HepG2 (cell line): ENCODE measurements around the gene ZNF800. TPM values are rescaled to one million over a fixed set of nuclear protein-coding genes. Genes with fewer than 3 reads are reported as not detected.
A peak's percentile ranks its signal among the peaks of the same experiment; 100 is the strongest.

Source experiments
- ARID3A ChIP-seq: IDR thresholded peaks from 2 replicates; pipeline ENCODE4 v1.6.1; 2012; ENCODE audit warnings: low read depth, low read length, improper control_type of control experiment
- FOXC1 ChIP-seq: sonication (generic); formaldehyde crosslinking; IDR thresholded peaks from 2 replicates; pipeline ENCODE4 v1.8.0; 2022; ENCODE audit warnings: mild to moderate bottlenecking, missing genetic modification reagents, borderline replicate concordance
- GLMP ChIP-seq: sonication (generic); formaldehyde crosslinking; IDR thresholded peaks from 2 replicates; pipeline ENCODE4 v1.9.0; 2021; ENCODE audit warnings: missing genetic modification reagents, mild to moderate bottlenecking, borderline replicate concordance
- GZF1 ChIP-seq: sonication (generic); formaldehyde crosslinking; IDR thresholded peaks from 2 replicates; pipeline ENCODE4 v1.5.1; 2020; ENCODE audit warnings: mild to moderate bottlenecking, missing genetic modification reagents
- HHEX ChIP-seq: IDR thresholded peaks from 2 replicates; pipeline ENCODE4 v1.6.1; 2016; ENCODE audit warnings: control low read depth
- KLF9 ChIP-seq: IDR thresholded peaks from 2 replicates; pipeline ENCODE4 v1.6.1; 2016; ENCODE audit warnings: low read depth
- PATZ1 ChIP-seq: sonication (generic); formaldehyde crosslinking; IDR thresholded peaks from 2 replicates; pipeline ENCODE4 v1.4.0; 2020; ENCODE audit warnings: missing genetic modification reagents
- PAWR ChIP-seq: sonication (generic); formaldehyde crosslinking; IDR thresholded peaks from 2 replicates; pipeline ENCODE4 v1.4.0; 2020; ENCODE audit warnings: missing genetic modification reagents, mild to moderate bottlenecking, borderline replicate concordance
- PRMT3 ChIP-seq: sonication (generic); formaldehyde crosslinking; IDR thresholded peaks from 2 replicates; pipeline ENCODE4 v1.8.1; 2022; ENCODE audit warnings: low read depth, mild to moderate bottlenecking, moderate library complexity, missing genetic modification reagents, borderline replicate concordance
- SRY ChIP-seq: sonication (generic); formaldehyde crosslinking; IDR thresholded peaks from 2 replicates; pipeline ENCODE4 v1.8.0; 2022; ENCODE audit warnings: mild to moderate bottlenecking, missing genetic modification reagents
- ZBTB7A ChIP-seq: sonication (generic); formaldehyde crosslinking; IDR thresholded peaks from 2 replicates; pipeline ENCODE4 v1.8.0; 2022; ENCODE audit warnings: mild to moderate bottlenecking, missing genetic modification reagents
- ZNF17 ChIP-seq: sonication (generic); formaldehyde crosslinking; IDR thresholded peaks from 2 replicates; pipeline ENCODE4 v1.5.0; 2020; ENCODE audit warnings: mild to moderate bottlenecking, missing genetic modification reagents
- ZNF207 ChIP-seq: fragments of 450-650 bp; IDR thresholded peaks from 2 replicates; pipeline ENCODE4 v1.6.1; 2016; ENCODE audit warnings: antibody characterized with exemption, borderline replicate concordance
- ZNF235 ChIP-seq: sonication (generic); formaldehyde crosslinking; IDR thresholded peaks from 2 replicates; pipeline ENCODE4 v1.8.1; 2023; ENCODE audit warnings: mild to moderate bottlenecking, missing genetic modification reagents, borderline replicate concordance
- ZNF260 ChIP-seq: sonication (generic); formaldehyde crosslinking; IDR thresholded peaks from 2 replicates; pipeline ENCODE4 v1.4.0; 2020; ENCODE audit warnings: missing genetic modification reagents, low read depth, mild to moderate bottlenecking, borderline replicate concordance
- ZNF280B ChIP-seq: sonication (generic); formaldehyde crosslinking; IDR thresholded peaks from 2 replicates; pipeline ENCODE4 v1.5.0; 2020; ENCODE audit warnings: missing genetic modification reagents, mild to moderate bottlenecking, borderline replicate concordance
- ZNF317 ChIP-seq: sonication (generic); formaldehyde crosslinking; IDR thresholded peaks from 2 replicates; pipeline ENCODE4 v1.5.0; 2020; ENCODE audit warnings: mild to moderate bottlenecking, missing genetic modification reagents
- ZNF331 ChIP-seq: sonication (generic); formaldehyde crosslinking; IDR thresholded peaks from 2 replicates; pipeline ENCODE4 v1.4.0; 2020; ENCODE audit warnings: missing genetic modification reagents
- ZNF446 ChIP-seq: sonication (generic); formaldehyde crosslinking; IDR thresholded peaks from 2 replicates; pipeline ENCODE4 v1.5.0; 2020; ENCODE audit warnings: mild to moderate bottlenecking, missing genetic modification reagents
- ZNF501 ChIP-seq: sonication (generic); formaldehyde crosslinking; IDR thresholded peaks from 2 replicates; pipeline ENCODE4 v1.5.1; 2020; ENCODE audit warnings: mild to moderate bottlenecking, moderate library complexity, missing genetic modification reagents
- ZNF792 ChIP-seq: IDR thresholded peaks from 2 replicates; pipeline ENCODE4 v1.6.1; 2016
- ZNF850 ChIP-seq: sonication (generic); formaldehyde crosslinking; conservative IDR thresholded peaks from 2 replicates; pipeline ENCODE4 v1.9.0; 2021; ENCODE audit warnings: mild to moderate bottlenecking, missing genetic modification reagents
- polyA plus RNA-seq, 8 experiments: library from polyadenylated mRNA; depleted of rRNA in 3 of 8; stranded (reverse) in 7 of 8; unstranded in 1 of 8; fragments of >200 nt; fragmentation: Illumina TruSeq in 4 of 8; extraction: Trizol in 4 of 8; gene quantifications; 2 replicates each; pipeline versions ENCODE4 v1.2.1 to v1.2.3, GENCODE V29; 2011 to 2016; ENCODE audit warnings: low read depth in 4 of 8, missing spikeins in 1 of 8, mixed read lengths in 1 of 8; ENCODE audit not compliant: insufficient read depth in 1 of 8
- total RNA-seq, 5 experiments: library from RNA; depleted of rRNA; stranded (reverse); fragments of >200 nt; fragmentation: Illumina TruSeq; extraction: Trizol; gene quantifications; 2 replicates each; pipeline ENCODE4 v1.2.3, GENCODE V29; 2016; ENCODE audit warnings: low read depth in 1 of 5
- TF ChIP-seq, protein P1 (sequence below): sonication (generic); formaldehyde crosslinking; IDR thresholded peaks from 2 replicates; pipeline ENCODE4 v1.4.0; 2020; ENCODE audit warnings: mild to moderate bottlenecking, low read depth, missing genetic modification reagents

The ZNF800 gene
- total and polyA plus RNA-seq, 2 of the 13 experiments (the other 11 are each of a cell fraction or from before 2014, with no cell fraction given): 7.1 to 12.7 TPM

DNA sequence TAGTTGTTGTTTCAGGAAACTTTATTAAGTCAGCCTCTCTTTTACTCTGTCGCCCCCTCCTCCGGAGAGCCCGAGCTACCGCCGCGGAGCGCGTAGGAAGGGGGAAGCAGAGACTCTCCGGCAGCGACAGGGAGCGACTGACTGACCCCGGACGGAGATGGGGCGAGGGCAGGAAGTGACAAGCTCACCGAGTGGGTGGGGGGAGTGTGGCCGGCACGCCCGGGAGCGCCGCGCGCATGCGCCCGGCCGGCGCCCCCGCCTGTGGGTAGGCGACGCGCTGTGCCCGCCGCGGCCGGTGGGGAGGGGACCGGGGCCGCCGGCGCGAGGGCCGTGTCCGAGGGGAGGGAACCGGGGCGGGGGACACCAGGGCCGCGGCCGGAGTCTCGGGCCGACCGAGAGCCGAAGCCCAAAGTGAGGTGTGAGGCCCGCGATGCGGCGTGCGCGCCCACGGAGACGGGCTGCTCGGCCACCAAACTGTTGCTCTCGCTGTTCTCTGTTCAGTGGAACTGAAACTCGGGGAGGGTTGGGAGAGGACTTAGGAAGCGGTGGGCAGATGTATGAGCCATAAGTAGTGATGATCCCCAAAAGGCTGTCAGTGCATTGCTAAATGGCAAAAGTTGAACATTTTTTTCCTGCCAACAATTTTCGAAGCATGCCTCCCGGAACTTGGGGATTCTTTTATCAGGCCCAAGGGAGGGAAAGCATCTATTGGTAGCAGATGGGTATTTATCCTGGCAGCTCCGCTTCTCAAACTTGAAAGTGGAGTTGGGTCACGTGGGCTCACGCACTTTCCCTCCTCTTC lies at the start of gene ZNF800 (continued):
- TF ChIP-seq, protein P1, sequence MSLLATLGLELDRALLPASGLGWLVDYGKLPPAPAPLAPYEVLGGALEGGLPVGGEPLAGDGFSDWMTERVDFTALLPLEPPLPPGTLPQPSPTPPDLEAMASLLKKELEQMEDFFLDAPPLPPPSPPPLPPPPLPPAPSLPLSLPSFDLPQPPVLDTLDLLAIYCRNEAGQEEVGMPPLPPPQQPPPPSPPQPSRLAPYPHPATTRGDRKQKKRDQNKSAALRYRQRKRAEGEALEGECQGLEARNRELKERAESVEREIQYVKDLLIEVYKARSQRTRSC (CRISPR knock-in tag): no peak
- TF ChIP-seq ZNF17 (CRISPR knock-in tag) (no peak), ZNF317 (no peak), ZNF331 (CRISPR knock-in tag) (no peak), ZNF850 (no peak), FOXC1 (CRISPR knock-in tag) (no peak), ZNF446 (CRISPR knock-in tag) (peak; percentile 24; the same call in 1 of the 2 replicates), ZNF260 (no peak), ZNF501 (no peak; the same call in none of the 2 replicates), ZBTB7A (CRISPR knock-in tag) (no peak), PAWR (CRISPR knock-in tag) (no peak), PRMT3 (CRISPR knock-in tag) (no peak; the same call in 1 of the 2 replicates), HHEX (CRISPR knock-in tag) (no peak), GLMP (CRISPR knock-in tag) (no peak), ARID3A (no peak), ZNF235 (CRISPR knock-in tag) (no peak), SRY (peak; percentile 50; the same call in 1 of the 2 replicates), KLF9 (no peak), ZNF792 (CRISPR knock-in tag) (peak; percentile 11; the same call in 1 of the 2 replicates), PATZ1 (CRISPR knock-in tag) (peak; percentile 79), ZNF280B (CRISPR knock-in tag) (0 out of 2 replicates have a peak, but pooled peaks have one; percentile 58), GZF1 (CRISPR knock-in tag) (no peak), ZNF207 (no peak)
